Karpas-422 (cell line): ENCODE results near the gene DSCAM. TPM values are rescaled to one million over a fixed set of nuclear protein-coding genes. Genes with fewer than 3 reads are reported as not detected.

ENCODE experiments used
- DNase-seq: peaks from one replicate; pipeline ENCODE4 v3.0.0-alpha.2; 2015
- H2AFZ ChIP-seq: fragments of 200-600 bp; sonication (generic); 2 replicates; pipeline ENCODE4 v1.6.1; 2014; ENCODE audit warnings: antibody characterized with exemption, low read length, mixed read lengths
- H3K27ac ChIP-seq: fragments of 200-600 bp; sonication (generic); 2 replicates; pipeline ENCODE4 v1.5.1; 2014; ENCODE audit warnings: mild to moderate bottlenecking, low read length, moderate library complexity
- H3K27me3 ChIP-seq: fragments of 200-600 bp; sonication (generic); 2 replicates; pipeline ENCODE4 v1.6.1; 2014; ENCODE audit warnings: low read length, mixed read lengths
- H3K36me3 ChIP-seq: fragments of 200-600 bp; sonication (generic); 2 replicates; pipeline ENCODE4 v1.6.1; 2014; ENCODE audit warnings: low read length, mixed read lengths; ENCODE audit not compliant: insufficient read depth
- H3K4me1 ChIP-seq: fragments of 200-600 bp; sonication (generic); 2 replicates; pipeline ENCODE4 v1.6.1; 2014; ENCODE audit warnings: mild to moderate bottlenecking, low read length, mixed read lengths
- H3K4me2 ChIP-seq: fragments of 200-600 bp; sonication (generic); 2 replicates; pipeline ENCODE4 v1.6.1; 2014; ENCODE audit warnings: low read length, low read depth, mild to moderate bottlenecking; ENCODE audit not compliant: poor library complexity, severe bottlenecking
- H3K4me3 ChIP-seq: fragments of 200-600 bp; sonication (generic); 2 replicates; pipeline ENCODE4 v1.5.1; 2014; ENCODE audit warnings: mild to moderate bottlenecking, antibody characterized with exemption, low read length, mixed read lengths
- H3K79me2 ChIP-seq: fragments of 200-600 bp; sonication (generic); 2 replicates; pipeline ENCODE4 v1.6.1; 2014; ENCODE audit warnings: mild to moderate bottlenecking, low read length, mixed read lengths
- H3K9ac ChIP-seq: fragments of 200-600 bp; sonication (generic); 2 replicates; pipeline ENCODE4 v1.6.0; 2014; ENCODE audit warnings: low read length
- H3K9me2 ChIP-seq: fragments of 200-600 bp; sonication (generic), shearing (Covaris generic); replicated peaks from 2 replicates; pipeline ENCODE4 v1.6.0; 2014; ENCODE audit warnings: mild to moderate bottlenecking, low read length, moderate library complexity; ENCODE audit not compliant: insufficient read depth
- H3K9me3 ChIP-seq: fragments of 300-700, 200-600 bp; sonication (generic); 2 replicates; pipeline ENCODE4 v1.6.1; 2014; ENCODE audit warnings: low read length, mixed read lengths
- H4K20me1 ChIP-seq: fragments of 200-600 bp; sonication (generic); 2 replicates; pipeline ENCODE4 v1.6.1; 2014; ENCODE audit warnings: mild to moderate bottlenecking, antibody characterized with exemption, low read length, low read depth; ENCODE audit not compliant: insufficient read depth
- total RNA-seq: library from RNA; depleted of rRNA; stranded (reverse); fragments of >200 nt; shearing (Covaris generic); gene quantifications from 2 replicates; pipeline ENCODE4 v1.2.3, GENCODE V29; 2014; ENCODE audit warnings: low replicate concordance

Gene DSCAM
- total RNA-seq, 1 experiment from 2014 or later: not detected

DNA sequence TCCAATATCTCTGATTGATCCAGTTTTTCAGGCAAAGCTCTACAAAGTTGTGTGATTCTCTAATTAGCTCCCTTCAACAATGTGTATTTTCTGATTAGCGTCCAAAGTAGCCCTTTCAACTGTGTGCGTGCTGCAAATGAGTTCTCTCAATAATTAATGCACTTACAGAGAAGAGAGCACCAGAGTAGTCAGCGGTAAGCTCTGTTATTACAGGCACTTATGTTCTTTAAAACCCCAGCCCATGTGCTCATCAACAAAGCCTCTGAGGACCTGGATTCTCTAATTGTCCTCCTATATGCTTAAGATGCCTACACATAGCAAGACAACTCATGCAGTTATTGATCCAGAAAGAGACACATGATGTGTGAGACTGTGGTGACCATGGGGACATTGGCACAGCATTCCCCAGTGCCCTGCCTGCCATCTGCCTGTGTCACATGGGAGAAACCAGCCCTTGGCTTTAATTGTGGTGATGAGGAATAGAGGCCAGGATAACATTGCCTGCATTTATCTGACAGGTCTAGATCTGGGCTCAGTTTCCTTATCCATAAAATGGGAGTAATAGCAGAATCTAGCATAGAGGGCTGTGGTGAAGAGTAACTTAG, 828.0 kb downstream of the DSCAM start:
- Histone ChIP-seq H3K9ac (no peak overlapping the region), H3K27ac (no peak overlapping the region), H3K9me3 (no peaks in the 10 kb centered on the region), H3K36me3 (no peaks in the 10 kb centered on the region), H4K20me1 (no peaks in the 10 kb centered on the region), H3K27me3 (no peaks in the 10 kb centered on the region), H3K9me2 (no peaks in the 10 kb centered on the region), H3K79me2 (no peaks in the 10 kb centered on the region), H3K4me1 (no peaks in the 10 kb centered on the region), H3K4me3 (no peak overlapping the region), H2AFZ (no peak overlapping the region), H3K4me2 (no peak overlapping the region)
- no peak for DNase-seq

GRCh38 chr21:40016667-40017066, 830.3 kb downstream of the DSCAM start:
- no peak overlapping the region for H3K9ac ChIP-seq
- no peak overlapping the region for H2AFZ ChIP-seq
- no peaks in the 10 kb centered on the region for H4K20me1 ChIP-seq
- no peaks in the 10 kb centered on the region for H3K27me3 ChIP-seq
- H3K4me1 ChIP-seq: no peaks in the 10 kb centered on the region
- H3K4me2 ChIP-seq: no peak overlapping the region
- H3K9me3 ChIP-seq: no peaks in the 10 kb centered on the region
- no peaks in the 10 kb centered on the region for H3K79me2 ChIP-seq
- no peaks in the 10 kb centered on the region for H3K36me3 ChIP-seq
- H3K4me3 ChIP-seq: no peak overlapping the region
- no peak overlapping the region for H3K27ac ChIP-seq
- H3K9me2 ChIP-seq: no peaks in the 10 kb centered on the region
- DNase-seq: no peak

GRCh38 chr21:40016234-40016633, 830.7 kb downstream of the DSCAM start:
- H3K4me3 ChIP-seq: no peak overlapping the region
- H3K4me1 ChIP-seq: no peaks in the 10 kb centered on the region
- no peak overlapping the region for H3K4me2 ChIP-seq
- H2AFZ ChIP-seq: no peak overlapping the region
- no peak overlapping the region for H3K27ac ChIP-seq
- H3K27me3 ChIP-seq: no peaks in the 10 kb centered on the region
- no peaks in the 10 kb centered on the region for H3K9me2 ChIP-seq
- no peaks in the 10 kb centered on the region for H3K79me2 ChIP-seq
- DNase-seq: no peak
- no peaks in the 10 kb centered on the region for H3K9me3 ChIP-seq
- no peaks in the 10 kb centered on the region for H4K20me1 ChIP-seq
- H3K9ac ChIP-seq: no peak overlapping the region
- H3K36me3 ChIP-seq: no peaks in the 10 kb centered on the region

GRCh38 chr21:40015818-40016217, 831.1 kb downstream of the DSCAM start:
- no peaks in the 10 kb centered on the region for H3K36me3 ChIP-seq
- H3K9me3 ChIP-seq: no peaks in the 10 kb centered on the region
- H3K4me3 ChIP-seq: no peak overlapping the region
- DNase-seq: no peak
- no peak overlapping the region for H3K9ac ChIP-seq
- H2AFZ ChIP-seq: no peak overlapping the region
- H3K4me2 ChIP-seq: no peak overlapping the region
- H3K79me2 ChIP-seq: no peaks in the 10 kb centered on the region
- no peak overlapping the region for H3K27ac ChIP-seq
- no peaks in the 10 kb centered on the region for H3K9me2 ChIP-seq
- H3K4me1 ChIP-seq: no peaks in the 10 kb centered on the region
- H4K20me1 ChIP-seq: no peaks in the 10 kb centered on the region
- no peaks in the 10 kb centered on the region for H3K27me3 ChIP-seq

- no peaks in the 10 kb centered on the region for H3K9me3 ChIP-seq
- H3K79me2 ChIP-seq: no peaks in the 10 kb centered on the region
- H3K27ac ChIP-seq: no peak overlapping the region
- H2AFZ ChIP-seq: no peak overlapping the region
- H3K4me1 ChIP-seq: no peaks in the 10 kb centered on the region
- no peak overlapping the region for H3K9ac ChIP-seq
- H3K9me2 ChIP-seq: no peaks in the 10 kb centered on the region
- no peaks in the 10 kb centered on the region for H4K20me1 ChIP-seq
- DNase-seq: no peak
- no peaks in the 10 kb centered on the region for H3K27me3 ChIP-seq
- no peaks in the 10 kb centered on the region for H3K36me3 ChIP-seq
- H3K4me3 ChIP-seq: no peak overlapping the region
- H3K4me2 ChIP-seq: no peak overlapping the region
These were observed 832.6 kb downstream of the DSCAM start for GRCh38 chr21:40014394-40014793.

DNA sequence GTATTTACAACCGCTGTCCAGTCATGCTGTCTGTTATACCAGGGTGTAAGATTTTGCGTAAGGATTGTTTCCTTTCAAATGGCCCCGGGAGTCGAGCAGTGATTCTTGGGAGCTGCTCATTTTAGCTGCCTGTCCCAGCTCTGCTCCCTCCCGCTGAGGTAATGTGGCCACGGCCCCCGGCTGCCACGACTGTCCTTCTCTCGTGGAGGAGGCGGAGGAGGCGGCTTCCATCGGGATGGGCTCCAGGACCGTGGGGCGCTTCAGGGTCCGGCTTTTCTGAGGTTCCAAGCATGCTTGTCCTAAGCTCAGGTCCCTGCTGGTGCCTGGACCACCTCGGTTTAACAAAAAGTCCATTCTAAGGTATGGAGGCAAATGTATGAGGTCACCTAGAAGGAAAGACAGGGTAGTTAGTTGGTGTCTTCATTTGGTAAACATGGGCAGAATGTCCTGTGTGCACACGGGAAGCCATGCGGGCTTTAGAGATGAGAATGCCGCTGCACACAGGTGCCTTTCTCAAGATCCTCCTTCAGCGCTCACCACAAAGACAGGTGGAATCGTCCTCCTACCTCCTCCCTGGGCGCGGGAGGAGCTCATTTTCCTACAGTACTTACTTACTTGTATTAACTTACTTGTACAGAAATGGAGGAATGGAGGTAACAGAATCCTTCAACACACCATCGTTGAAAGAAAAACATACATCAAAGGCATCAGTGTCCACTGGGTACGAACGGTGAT, 833.8 kb downstream of the DSCAM start:
- H3K9me3 ChIP-seq: no peaks in the 10 kb centered on the region
- no peak for DNase-seq
- no peak overlapping the region for H3K27ac ChIP-seq
- H2AFZ ChIP-seq: no peak overlapping the region
- no peaks in the 10 kb centered on the region for H3K79me2 ChIP-seq
- no peak overlapping the region for H3K9ac ChIP-seq
- H3K36me3 ChIP-seq: no peaks in the 10 kb centered on the region
- no peak overlapping the region for H3K4me2 ChIP-seq
- H4K20me1 ChIP-seq: no peaks in the 10 kb centered on the region
- H3K4me1 ChIP-seq: no peaks in the 10 kb centered on the region
- H3K27me3 ChIP-seq: no peaks in the 10 kb centered on the region
- H3K4me3 ChIP-seq: no peak overlapping the region
- no peaks in the 10 kb centered on the region for H3K9me2 ChIP-seq

GRCh38 chr21:40011371-40011770, 835.6 kb downstream of the DSCAM start:
- H3K27me3 ChIP-seq: no peaks in the 10 kb centered on the region
- no peaks in the 10 kb centered on the region for H3K9me3 ChIP-seq
- no peaks in the 10 kb centered on the region for H3K36me3 ChIP-seq
- no peak overlapping the region for H3K4me3 ChIP-seq
- no peaks in the 10 kb centered on the region for H3K79me2 ChIP-seq
- no peak overlapping the region for H3K4me2 ChIP-seq
- no peak overlapping the region for H3K27ac ChIP-seq
- DNase-seq: no peak
- no peaks in the 10 kb centered on the region for H3K9me2 ChIP-seq
- no peaks in the 10 kb centered on the region for H3K4me1 ChIP-seq
- no peak overlapping the region for H2AFZ ChIP-seq
- H3K9ac ChIP-seq: no peak overlapping the region
- H4K20me1 ChIP-seq: no peaks in the 10 kb centered on the region

DNA sequence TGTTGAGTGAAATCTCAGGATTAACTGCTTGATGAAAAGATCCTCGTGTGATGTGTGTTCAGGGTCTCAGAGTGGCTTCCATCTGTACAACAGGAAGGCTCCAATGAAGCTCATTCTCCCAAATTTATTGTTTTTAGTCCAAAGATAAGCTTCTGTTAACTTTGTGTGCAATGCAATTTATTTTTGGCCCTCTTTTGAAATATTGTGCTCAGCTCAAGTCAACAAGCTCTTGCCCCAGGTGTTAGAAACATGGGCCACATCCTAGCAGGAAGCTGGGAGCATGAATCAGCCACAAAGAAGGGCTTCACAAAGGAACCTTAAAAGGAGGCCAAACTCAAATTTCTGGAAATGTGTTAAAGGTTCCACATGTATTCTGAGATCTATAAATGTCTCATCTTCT, 844.0 kb downstream of the DSCAM start:
- Histone ChIP-seq H3K9ac (no peak overlapping the region), H3K27me3 (no peaks in the 10 kb centered on the region), H3K9me2 (no peaks in the 10 kb centered on the region), H3K79me2 (no peaks in the 10 kb centered on the region), H3K9me3 (no peaks in the 10 kb centered on the region), H4K20me1 (no peaks in the 10 kb centered on the region), H3K4me2 (no peak overlapping the region), H3K4me1 (no peaks in the 10 kb centered on the region), H3K36me3 (no peaks in the 10 kb centered on the region), H2AFZ (no peak overlapping the region), H3K27ac (no peak overlapping the region), H3K4me3 (no peak overlapping the region)
- DNase-seq: no peak
